Nephron (organoid): ENCODE data around the gene BMP8A.
"Not testable (repeated sequence)": the region's sequence is repeated elsewhere in the genome, so short reads cannot be mapped to it uniquely, and the experiment has no call there.

Experiments
- H3K27ac Mint-ChIP-seq, 3 experiments: 2 replicates each; pipeline ENCODE4 v1.8.0; 2020; ENCODE audit warnings: mixed read lengths in 3 of 3, mild to moderate bottlenecking in 2 of 3, moderate library complexity in 1 of 3
- H3K27me3 Mint-ChIP-seq: 2 replicates; pipeline ENCODE4 v1.8.0; 2021; ENCODE audit warnings: low read depth, mild to moderate bottlenecking, moderate library complexity, mixed read lengths
- H3K36me3 Mint-ChIP-seq: 2 replicates; pipeline ENCODE4 v1.8.0; 2020; ENCODE audit warnings: low read depth, mixed read lengths
- H3K4me1 Mint-ChIP-seq: 2 replicates; pipeline ENCODE4 v1.8.0; 2020; ENCODE audit warnings: mixed read lengths
- H3K4me3 Mint-ChIP-seq, 3 experiments: 2 replicates each; pipeline ENCODE4 v1.8.0; 2020; ENCODE audit warnings: mild to moderate bottlenecking in 3 of 3, mixed read lengths in 3 of 3, moderate library complexity in 2 of 3
- H3K9me3 Mint-ChIP-seq: 2 replicates; pipeline ENCODE4 v1.8.0; 2020; ENCODE audit warnings: mixed read lengths
- CTCF ChIP-seq, 3 experiments: fragments of 200-600 bp; sonication (generic); IDR thresholded peaks; one replicate each; pipeline ENCODE4 v1.5.0; 2021; ENCODE audit warnings: antibody characterized with exemption in 3 of 3; ENCODE audit not compliant: unreplicated experiment in 3 of 3

The BMP8A gene

GRCh38 chr1:39501666-39502065, 10.2 kb downstream of the BMP8A start:
- H3K27ac Mint-ChIP-seq: no peak overlapping the region
- H3K36me3 Mint-ChIP-seq: peaks cover 4% of the 10 kb centered on the region
- no peak overlapping the region for H3K4me3 Mint-ChIP-seq
- H3K9me3 Mint-ChIP-seq: peaks cover 3% of the 10 kb centered on the region
- no peak for TF ChIP-seq CTCF (IDR thresholded peaks at IDR 0.05; ENCODE audit: unreplicated experiment in 3 of 3)
- H3K4me1 Mint-ChIP-seq: peaks cover 13% of the 10 kb centered on the region
- peaks cover 3% of the 10 kb centered on the region for H3K27me3 Mint-ChIP-seq

- not testable (repeated sequence) for H3K9me3 Mint-ChIP-seq, H3K4me3 Mint-ChIP-seq, H3K27ac Mint-ChIP-seq, H3K27me3 Mint-ChIP-seq, H3K36me3 Mint-ChIP-seq
- H3K4me1 Mint-ChIP-seq: peaks cover 25% of the 10 kb centered on the region
These were observed 13.0 kb downstream of the BMP8A start for GRCh38 chr1:39504436-39504835.

GRCh38 chr1:39505289-39505688, 13.9 kb downstream of the BMP8A start:
- Mint-ChIP-seq H3K4me1 (peaks cover 21% of the 10 kb centered on the region), H3K36me3 (peaks cover 4% of the 10 kb centered on the region), H3K9me3 (peaks cover 3% of the 10 kb centered on the region), H3K4me3 (no peak overlapping the region), H3K27me3 (peaks cover 9% of the 10 kb centered on the region), H3K27ac (no peak overlapping the region)
- no peak for TF ChIP-seq CTCF (IDR thresholded peaks at IDR 0.05; ENCODE audit: unreplicated experiment in 3 of 3)

- Mint-ChIP-seq H3K36me3 (peaks cover 1% of the 10 kb centered on the region), H3K27ac (peak overlapping the region in 2 of 3 experiments; percentile 20 to 48), H3K4me1 (peaks cover 21% of the 10 kb centered on the region), H3K9me3 (peaks cover 1% of the 10 kb centered on the region), H3K27me3 (peaks cover 9% of the 10 kb centered on the region), H3K4me3 (no peak overlapping the region)
- TF ChIP-seq CTCF (IDR thresholded peaks at IDR 0.05; ENCODE audit: unreplicated experiment in 3 of 3): peak; percentile 22 to 34 (median 34)
These were observed 15.9 kb downstream of the BMP8A start for GRCh38 chr1:39507230-39507928.

GRCh38 chr1:39508266-39508665, 16.8 kb downstream of the BMP8A start:
- Mint-ChIP-seq H3K4me3 (no peak overlapping the region), H3K36me3 (no peaks in the 10 kb centered on the region), H3K27me3 (peaks cover 9% of the 10 kb centered on the region), H3K4me1 (peaks cover 21% of the 10 kb centered on the region), H3K27ac (no peak overlapping the region), H3K9me3 (no peaks in the 10 kb centered on the region)
- no peak for TF ChIP-seq CTCF (IDR thresholded peaks at IDR 0.05; ENCODE audit: unreplicated experiment in 3 of 3)

GRCh38 chr1:39508857-39509305, 17.4 kb downstream of the BMP8A start:
- Mint-ChIP-seq H3K27me3 (peaks cover 9% of the 10 kb centered on the region), H3K27ac (no peak overlapping the region), H3K9me3 (no peaks in the 10 kb centered on the region), H3K4me1 (peaks cover 21% of the 10 kb centered on the region), H3K4me3 (no peak overlapping the region), H3K36me3 (no peaks in the 10 kb centered on the region)
- no peak for TF ChIP-seq CTCF (IDR thresholded peaks at IDR 0.05; ENCODE audit: unreplicated experiment in 3 of 3)
